ENCODE data around the gene AP4S1.

- TF ChIP-seq TAF1 (IDR thresholded peaks at IDR 0.05; ENCODE audit: low read depth, low read length) = no peak
- no peak for TF ChIP-seq POLR2AphosphoS5 (IDR thresholded peaks at IDR 0.05; ENCODE audit: low read depth, low read length)
- no peak for TF ChIP-seq POLR2A (IDR thresholded peaks at IDR 0.05; ENCODE audit: low read depth, low read length)
- TF ChIP-seq SPI1 (IDR thresholded peaks at IDR 0.05; ENCODE audit: low read depth, low read length) = no peak
These were observed 11.1 kb downstream of the AP4S1 start for GRCh38 chr14:31036552-31036951.
